ENCODE data around the gene FAM9C. TPM values are rescaled to one million over a fixed set of nuclear protein-coding genes. Genes with fewer than 3 reads are reported as not detected.
"Not testable (repeated sequence)": the region's sequence is repeated elsewhere in the genome, so short reads cannot be mapped to it uniquely, and the experiment has no call there.

Gene FAM9C
- total RNA-seq, 1 experiment from 2014 or later = not detected

- no peak for DNase-seq (ENCODE audit: low read depth)
- in situ Hi-C loops (cut with HindIII; ENCODE audit: low pct_unique_long_range_greater_than_20kb, low sequenced_read_pairs) = no loop called here
Observed at GRCh38 chrX:13078739-13079444, 34.5 kb upstream of the FAM9C start.

GRCh38 chrX:13077168-13077567, 32.7 kb upstream of the FAM9C start:
- in situ Hi-C loops (cut with HindIII; ENCODE audit: low pct_unique_long_range_greater_than_20kb, low sequenced_read_pairs) = no loop called here
- DNase-seq (ENCODE audit: low read depth) = no peak

- DNase-seq (ENCODE audit: low read depth) = no peak
- in situ Hi-C loops (cut with HindIII; ENCODE audit: low pct_unique_long_range_greater_than_20kb, low sequenced_read_pairs) = no loop called here
Observed at GRCh38 chrX:13076176-13076961, 31.9 kb upstream of the FAM9C start.

GRCh38 chrX:13074297-13075262, 30.2 kb upstream of the FAM9C start:
- DNase-seq (ENCODE audit: low read depth) = no peak
- in situ Hi-C loops (cut with HindIII; ENCODE audit: low pct_unique_long_range_greater_than_20kb, low sequenced_read_pairs) = no loop called here

GRCh38 chrX:13069771-13070416, 25.5 kb upstream of the FAM9C start:
- no peak for DNase-seq (ENCODE audit: low read depth)
- in situ Hi-C loops (cut with HindIII; ENCODE audit: low pct_unique_long_range_greater_than_20kb, low sequenced_read_pairs) = no loop called here

- no peak for DNase-seq (ENCODE audit: low read depth)
- in situ Hi-C loops (cut with HindIII; ENCODE audit: low pct_unique_long_range_greater_than_20kb, low sequenced_read_pairs) = no loop called here
Observed at GRCh38 chrX:13068651-13069050, 24.2 kb upstream of the FAM9C start.

GRCh38 chrX:13067773-13068172, 23.4 kb upstream of the FAM9C start:
- in situ Hi-C loops (cut with HindIII; ENCODE audit: low pct_unique_long_range_greater_than_20kb, low sequenced_read_pairs) = no loop called here
- no peak for DNase-seq (ENCODE audit: low read depth)

GRCh38 chrX:13066391-13066790, 22.0 kb upstream of the FAM9C start:
- DNase-seq (ENCODE audit: low read depth) = no peak
- in situ Hi-C loops (cut with HindIII; ENCODE audit: low pct_unique_long_range_greater_than_20kb, low sequenced_read_pairs) = no loop called here

- no peak for DNase-seq (ENCODE audit: low read depth)
- in situ Hi-C loops (cut with HindIII; ENCODE audit: low pct_unique_long_range_greater_than_20kb, low sequenced_read_pairs) = no loop called here
Observed at GRCh38 chrX:13064599-13065143, 20.3 kb upstream of the FAM9C start.

GRCh38 chrX:13063124-13063523, 18.7 kb upstream of the FAM9C start:
- in situ Hi-C loops (cut with HindIII; ENCODE audit: low pct_unique_long_range_greater_than_20kb, low sequenced_read_pairs); DNase-seq (ENCODE audit: low read depth): not testable (repeated sequence)

- in situ Hi-C loops (cut with HindIII; ENCODE audit: low pct_unique_long_range_greater_than_20kb, low sequenced_read_pairs); DNase-seq (ENCODE audit: low read depth): not testable (repeated sequence)
Observed at GRCh38 chrX:13062331-13062730, 17.9 kb upstream of the FAM9C start.

- DNase-seq (ENCODE audit: low read depth); in situ Hi-C loops (cut with HindIII; ENCODE audit: low pct_unique_long_range_greater_than_20kb, low sequenced_read_pairs): not testable (repeated sequence)
Observed at GRCh38 chrX:13061215-13061708, 16.8 kb upstream of the FAM9C start.

- in situ Hi-C loops (cut with HindIII; ENCODE audit: low pct_unique_long_range_greater_than_20kb, low sequenced_read_pairs) = no loop called here
- DNase-seq (ENCODE audit: low read depth) = peak; percentile 69
Observed at GRCh38 chrX:13059637-13060499, 15.4 kb upstream of the FAM9C start.

GRCh38 chrX:13055486-13055885, 11.1 kb upstream of the FAM9C start:
- DNase-seq (ENCODE audit: low read depth) = no peak
- in situ Hi-C loops (cut with HindIII; ENCODE audit: low pct_unique_long_range_greater_than_20kb, low sequenced_read_pairs) = no loop called here

- in situ Hi-C loops (cut with HindIII; ENCODE audit: low pct_unique_long_range_greater_than_20kb, low sequenced_read_pairs) = no loop called here
- no peak for DNase-seq (ENCODE audit: low read depth)
Observed at GRCh38 chrX:13053171-13053570, 8.8 kb upstream of the FAM9C start.

GRCh38 chrX:13051529-13052172, 7.2 kb upstream of the FAM9C start:
- in situ Hi-C loops (cut with HindIII; ENCODE audit: low pct_unique_long_range_greater_than_20kb, low sequenced_read_pairs) = no loop called here
- no peak for DNase-seq (ENCODE audit: low read depth)

All from Caki2 (cell line).